GM12878 (cell line): ENCODE data around the gene ZNF783. TPM values are rescaled to one million over a fixed set of nuclear protein-coding genes. Genes with fewer than 3 reads are reported as not detected.

Experiments used
- ATAC-seq: fragments of 200-7000 bp; cut with Tn5 transposase; 3 replicates; pipeline ENCODE4 v1.9.1; 2020; ENCODE audit warnings: mild to moderate bottlenecking, moderate library complexity
- BruUV-seq: library from RNA; stranded (reverse); fragments of 400-500 nt; replicated peaks from 2 replicates; lab custom pipeline; 2021; lab: Mats Ljungman, UMichigan
- CTCF ChIA-PET: fragments of 300-600 bp; sonication (Branson Sonifier 250); formaldehyde crosslinking; extraction: SDS; loops from one replicate; lab custom pipeline; 2021; ENCODE audit warnings: inconsistent platforms; lab: Yijun Ruan, JAX
- POLR2A ChIA-PET: fragments of 350-600 bp; formaldehyde crosslinking; extraction: SDS; loops from one replicate; lab custom pipeline; 2021; ENCODE audit warnings: inconsistent platforms; lab: Charles Lee
- RAD21 ChIA-PET: fragments of 300-600 bp; sonication (Branson Sonifier 250); formaldehyde crosslinking; loops from one replicate; lab custom pipeline; 2023; ENCODE audit warnings: antibody characterized with exemption; ENCODE audit not compliant: unreplicated experiment; lab: Charles Lee
- SMC1A ChIA-PET: fragments of 300-600 bp; sonication (Branson Sonifier 250); formaldehyde crosslinking; loops from one replicate; lab custom pipeline; 2023; ENCODE audit not compliant: unreplicated experiment, uncharacterized antibody; lab: Charles Lee
- DNase-seq: peaks from one replicate; pipeline ENCODE4 v3.0.0-alpha.2; 2011; ENCODE audit warnings: low read depth, low spot score
- FAIRE-seq: peaks from 3 replicates; lab custom pipeline; 2011; peaks lifted over from hg19 to GRCh38; lab: Jason Lieb, UNC
- H2AFZ ChIP-seq: 2 replicates; pipeline ENCODE4 v1.6.0; 2011; ENCODE audit warnings: low read depth, low read length, control low read depth; ENCODE audit not compliant: control insufficient read depth
- H3K27ac ChIP-seq: 2 replicates; pipeline ENCODE4 v1.5.1; 2011; ENCODE audit warnings: control low read depth; ENCODE audit not compliant: control insufficient read depth, insufficient read depth
- H3K27me3 ChIP-seq, 2 experiments: replicated peaks in 1 of 2; 2 replicates each; pipeline versions ENCODE4 v1.6.0 to v1.6.1; 2011; ENCODE audit warnings: low read length in 1 of 2; ENCODE audit not compliant: control insufficient read depth in 2 of 2, insufficient read depth in 2 of 2
- H3K36me3 ChIP-seq, 2 experiments: 2 replicates each; pipeline ENCODE4 v1.5.1; 2011; ENCODE audit warnings: low read length in 1 of 2; ENCODE audit not compliant: control insufficient read depth in 2 of 2, insufficient read depth in 2 of 2
- H3K4me1 ChIP-seq: 2 replicates; pipeline ENCODE4 v1.6.1; 2011; ENCODE audit warnings: mild to moderate bottlenecking, low read length, moderate library complexity, mixed read lengths; ENCODE audit not compliant: control insufficient read depth, insufficient read depth
- H3K4me2 ChIP-seq: 2 replicates; pipeline ENCODE4 v1.6.0; 2011; ENCODE audit warnings: control low read depth; ENCODE audit not compliant: control insufficient read depth, insufficient read depth
- H3K4me3 ChIP-seq: fragments of 200-600 bp; sonication (generic); 2 replicates; pipeline ENCODE4 v1.5.1; 2016
- H3K79me2 ChIP-seq: 2 replicates; pipeline ENCODE4 v1.6.0; 2011; ENCODE audit warnings: low read length; ENCODE audit not compliant: control insufficient read depth, insufficient read depth
- H3K9ac ChIP-seq: 2 replicates; pipeline ENCODE4 v1.8.0; 2011; ENCODE audit warnings: low read length, control low read depth, mixed read lengths; ENCODE audit not compliant: control insufficient read depth, insufficient read depth
- H3K9me3 ChIP-seq: replicated peaks from 3 replicates; pipeline ENCODE4 v1.5.1; 2011; ENCODE audit warnings: mild to moderate bottlenecking, low read length; ENCODE audit not compliant: control insufficient read depth, insufficient read depth
- H4K20me1 ChIP-seq: 2 replicates; pipeline ENCODE4 v1.6.0; 2011; ENCODE audit not compliant: control insufficient read depth, insufficient read depth
- CEBPZ ChIP-seq: fragments of 150-350 bp; IDR thresholded peaks from 2 replicates; pipeline ENCODE4 v1.6.1; 2016; ENCODE audit warnings: low read depth, low read length
- DPF2 ChIP-seq: fragments of 450-650 bp; IDR thresholded peaks from 2 replicates; pipeline ENCODE4 v1.6.1; 2017; ENCODE audit warnings: mild to moderate bottlenecking
- KLF5 ChIP-seq: fragments of 450-650 bp; IDR thresholded peaks from 2 replicates; pipeline ENCODE4 v1.6.1; 2014; ENCODE audit warnings: mild to moderate bottlenecking; ENCODE audit not compliant: partially characterized antibody
- MYB ChIP-seq: fragments of 150-350 bp; IDR thresholded peaks from 2 replicates; pipeline ENCODE4 v1.6.1; 2014; ENCODE audit warnings: mild to moderate bottlenecking, low read depth, low read length, borderline replicate concordance
- MYC ChIP-seq: IDR thresholded peaks from 2 replicates; pipeline ENCODE4 v1.6.1; 2011; ENCODE audit warnings: mild to moderate bottlenecking, low read length, moderate library complexity, inconsistent platforms; ENCODE audit not compliant: insufficient read depth, insufficient replicate concordance, insufficient read length, severe bottlenecking
- NBN ChIP-seq: fragments of 450-650 bp; IDR thresholded peaks from 2 replicates; pipeline ENCODE4 v1.6.1; 2016
- RAD21 ChIP-seq: IDR thresholded peaks from 2 replicates; pipeline ENCODE4 v1.6.1; 2011; ENCODE audit warnings: mild to moderate bottlenecking, low read depth, low read length, moderate library complexity; ENCODE audit not compliant: insufficient read depth
- SIX5 ChIP-seq: IDR thresholded peaks from 2 replicates; pipeline ENCODE4 v1.6.1; 2011; ENCODE audit warnings: mild to moderate bottlenecking, low read depth, low read length, moderate library complexity; ENCODE audit not compliant: severe bottlenecking
- SMAD5 ChIP-seq: IDR thresholded peaks from 2 replicates; pipeline ENCODE4 v1.6.1; 2016; ENCODE audit warnings: antibody characterized with exemption, low read depth
- TAF1 ChIP-seq: IDR thresholded peaks from 2 replicates; pipeline ENCODE4 v1.6.1; 2011; ENCODE audit warnings: mild to moderate bottlenecking, low read depth, low read length, borderline replicate concordance
- TARDBP ChIP-seq: IDR thresholded peaks from 2 replicates; pipeline ENCODE4 v1.6.1; 2016; ENCODE audit warnings: borderline replicate concordance
- TCF12 ChIP-seq: IDR thresholded peaks from 2 replicates; pipeline ENCODE4 v1.6.1; 2011; ENCODE audit warnings: low read depth, mild to moderate bottlenecking, low read length
- WRNIP1 ChIP-seq: IDR thresholded peaks from 2 replicates; pipeline ENCODE4 v1.6.1; 2011; ENCODE audit warnings: low read depth, low read length, improper control_type of control experiment, borderline replicate concordance
- WGBS: methylation state at CpG from one replicate; pipeline ENCODE4 v1.1.6; 2016; ENCODE audit warnings: low lambda C conversion rate; ENCODE audit not compliant: insufficient replicate concordance, insufficient coverage; ENCODE audit errors: missing lambda C conversion rate; 5-methylcytosine and 5-hydroxymethylcytosine counted together
- in situ Hi-C: fragments of 300-500 bp; cut with MboI; formaldehyde crosslinking; loops from 9 replicates; pipeline ENCODE4 v1.14.3; 2018; ENCODE audit warnings: mixed read lengths
- intact Hi-C: fragments of 100-400 bp; cut with micrococcal nuclease; formaldehyde crosslinking; loops from one replicate; pipeline ENCODE4 v1.14.2; 2022; ENCODE audit not compliant: unreplicated experiment
- polyA plus RNA-seq, 11 experiments: library from polyadenylated mRNA; depleted of rRNA in 4 of 11; unstranded in 6 of 11; stranded (reverse) in 5 of 11; fragments of >200 nt; fragmentation: Nextera tagmentation in 4 of 11; fragmentation: Illumina TruSeq in 1 of 11; extraction: Ambion mirVana in 4 of 11; extraction: Trizol in 1 of 11; gene quantifications; 1 replicate in 1 of 11; 2 replicates in 10 of 11; pipeline versions ENCODE4 v1.2.1 to v1.2.3, GENCODE V29; 2011 to 2016; ENCODE audit warnings: inconsistent platforms in 2 of 11, missing spikeins in 2 of 11, low read depth in 1 of 11
- total RNA-seq, 4 experiments: library from RNA; depleted of rRNA in 3 of 4; stranded (reverse); fragments of >200 nt in 3 of 4; fragmentation: Illumina TruSeq in 1 of 4; extraction: Trizol in 1 of 4; gene quantifications; 2 replicates each; pipeline versions ENCODE4 v1.2.1 to v1.2.3, GENCODE V29; 2013 to 2021
- TF ChIP-seq, protein P1 (sequence below): IDR thresholded peaks from 2 replicates; pipeline ENCODE4 v1.6.1; 2012; ENCODE audit warnings: low read depth, low read length, improper control_type of control experiment
- TF ChIP-seq, protein P2 (sequence below): fragments of 450-650 bp; formaldehyde crosslinking; IDR thresholded peaks from 2 replicates; pipeline ENCODE4 v1.4.0; 2022; ENCODE audit warnings: mild to moderate bottlenecking, moderate library complexity

ZNF783 gene
- total and polyA plus RNA-seq, 10 of the 15 experiments (the other 5 are each of a cell fraction or from before 2014, with no cell fraction given) = 2.0 to 14.4 (median 6.4) TPM

GRCh38 chr7:149239345-149240143 is 22.5 kb upstream of the ZNF783 start, which contains the start of gene ZNF212:
Gene ZNF212 (plus strand): TSS chr7:149239651. CDS start chr7:149239779, 128 bp downstream.
- RAD21 ChIA-PET = interaction anchor here (0.9 kb wide), 1 partner anchor 44 kb away, joined by 3 read pairs; the partner anchor contains the start of gene ZNF282
- CTCF ChIA-PET = interaction anchor here (0.9 to 1.7 kb wide), 5 partner anchors 11 to 79 kb away, joined by 3 to 7 read pairs (median 4); partner anchors contain the start of gene ZNF783
- POLR2A ChIA-PET = interaction anchor here (1.3 kb wide), 1 partner anchor 44 kb away, joined by 3 read pairs; the partner anchor contains the start of gene ZNF282
- intact Hi-C loops (loop anchor here (1.0 to 5.0 kb wide), 4 partner anchors 42 to 183 kb away; partner anchors contain the start of genes ZNF282, ZNF398 and ZNF425), in situ Hi-C loops (no loop called here)
- FAIRE-seq (peak; percentile 73), DNase-seq (peak; percentile 56), ATAC-seq (peak; percentile 99)
- Histone ChIP-seq H3K27me3 (no peaks in the 10 kb centered on the region), H3K9ac (peak within 1 kb of the TSS; percentile 89), H3K79me2 (peaks cover 20% of the 10 kb centered on the region), H3K36me3 (no peaks in the 10 kb centered on the region), H2AFZ (peak within 1 kb of the TSS; percentile 87), H4K20me1 (no peaks in the 10 kb centered on the region), H3K9me3 (peaks cover 2% of the 10 kb centered on the region; the same call in 2 of the 3 replicates), H3K4me2 (peak within 1 kb of the TSS; percentile 88), H3K27ac (peak within 1 kb of the TSS; percentile 73), H3K4me3 (peak within 1 kb of the TSS; percentile 99), H3K4me1 (peaks cover 10% of the 10 kb centered on the region)
- SMC1A ChIA-PET = interaction anchor here (0.9 kb wide), 1 partner anchor 44 kb away, joined by 3 read pairs; the partner anchor contains the start of gene ZNF282
- under 1% methylated on average over 64 of the region's 64 CpGs for WGBS
- no TSS peak for BruUV-seq
- no peak for TF ChIP-seq CEBPZ
- TF ChIP-seq, protein P1, sequence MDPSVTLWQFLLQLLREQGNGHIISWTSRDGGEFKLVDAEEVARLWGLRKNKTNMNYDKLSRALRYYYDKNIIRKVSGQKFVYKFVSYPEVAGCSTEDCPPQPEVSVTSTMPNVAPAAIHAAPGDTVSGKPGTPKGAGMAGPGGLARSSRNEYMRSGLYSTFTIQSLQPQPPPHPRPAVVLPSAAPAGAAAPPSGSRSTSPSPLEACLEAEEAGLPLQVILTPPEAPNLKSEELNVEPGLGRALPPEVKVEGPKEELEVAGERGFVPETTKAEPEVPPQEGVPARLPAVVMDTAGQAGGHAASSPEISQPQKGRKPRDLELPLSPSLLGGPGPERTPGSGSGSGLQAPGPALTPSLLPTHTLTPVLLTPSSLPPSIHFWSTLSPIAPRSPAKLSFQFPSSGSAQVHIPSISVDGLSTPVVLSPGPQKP = no peak
- TF ChIP-seq NBN = peak; percentile 68
- peak; percentile 78; the same call in 1 of the 2 replicates for TF ChIP-seq TAF1
- TF ChIP-seq KLF5 = no peak
- no peak for TF ChIP-seq MYB
- TF ChIP-seq RAD21 = peak; percentile 51
- TF ChIP-seq SIX5 = peak; percentile 47
- TF ChIP-seq WRNIP1 = no peak
- no peak for TF ChIP-seq MYC
- peak; percentile 34; the same call in 1 of the 2 replicates for TF ChIP-seq DPF2
- TF ChIP-seq TCF12 = peak; percentile 57; the same call in 1 of the 2 replicates
- TF ChIP-seq, protein P2, sequence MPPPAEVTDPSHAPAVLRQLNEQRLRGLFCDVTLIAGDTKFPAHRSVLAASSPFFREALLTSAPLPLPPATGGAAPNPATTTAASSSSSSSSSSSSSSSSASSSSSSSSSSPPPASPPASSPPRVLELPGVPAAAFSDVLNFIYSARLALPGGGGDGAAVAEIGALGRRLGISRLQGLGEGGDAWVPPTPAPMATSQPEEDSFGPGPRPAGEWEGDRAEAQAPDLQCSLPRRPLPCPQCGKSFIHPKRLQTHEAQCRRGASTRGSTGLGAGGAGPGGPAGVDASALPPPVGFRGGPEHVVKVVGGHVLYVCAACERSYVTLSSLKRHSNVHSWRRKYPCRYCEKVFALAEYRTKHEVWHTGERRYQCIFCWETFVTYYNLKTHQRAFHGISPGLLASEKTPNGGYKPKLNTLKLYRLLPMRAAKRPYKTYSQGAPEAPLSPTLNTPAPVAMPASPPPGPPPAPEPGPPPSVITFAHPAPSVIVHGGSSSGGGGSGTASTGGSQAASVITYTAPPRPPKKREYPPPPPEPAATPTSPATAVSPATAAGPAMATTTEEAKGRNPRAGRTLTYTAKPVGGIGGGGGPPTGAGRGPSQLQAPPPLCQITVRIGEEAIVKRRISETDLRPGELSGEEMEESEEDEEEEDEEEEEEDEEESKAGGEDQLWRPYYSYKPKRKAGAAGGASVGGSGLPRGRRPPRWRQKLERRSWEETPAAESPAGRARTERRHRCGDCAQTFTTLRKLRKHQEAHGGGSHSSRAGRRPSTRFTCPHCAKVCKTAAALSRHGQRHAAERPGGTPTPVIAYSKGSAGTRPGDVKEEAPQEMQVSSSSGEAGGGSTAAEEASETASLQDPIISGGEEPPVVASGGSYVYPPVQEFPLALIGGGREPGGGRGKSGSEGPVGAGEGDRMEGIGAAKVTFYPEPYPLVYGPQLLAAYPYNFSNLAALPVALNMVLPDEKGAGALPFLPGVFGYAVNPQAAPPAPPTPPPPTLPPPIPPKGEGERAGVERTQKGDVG = no peak
- peak; percentile 67; the same call in 1 of the 2 replicates for TF ChIP-seq TARDBP
- TF ChIP-seq SMAD5 = peak; percentile 57; the same call in 1 of the 2 replicates
